ENCODE measurements around the gene GMPPA. TPM values are rescaled to one million over a fixed set of nuclear protein-coding genes. Genes with fewer than 3 reads are reported as not detected.

The GMPPA gene
- total RNA-seq, 1 experiment from 2014 or later: 22.1 TPM

- Histone ChIP-seq H3K27me3 (no peaks in the 10 kb centered on the region), H3K9me3 (replicated peaks) (no peaks in the 10 kb centered on the region), H3K36me3 (no peaks in the 10 kb centered on the region), H3K4me1 (no peaks in the 10 kb centered on the region), H3K4me3 (no peak overlapping the region), H3K27ac (no peak overlapping the region)
- DNase-seq: no peak
Measured at GRCh38 chr2:219475278-219475677, 23.4 kb upstream of the GMPPA start.

GRCh38 chr2:219475697-219476651 is 22.7 kb upstream of the GMPPA start:
- no peaks in the 10 kb centered on the region for H3K27me3 ChIP-seq
- no peak overlapping the region for H3K27ac ChIP-seq
- no peaks in the 10 kb centered on the region for H3K9me3 ChIP-seq (replicated peaks)
- DNase-seq: peak; percentile 64 to 76
- H3K36me3 ChIP-seq: no peaks in the 10 kb centered on the region
- H3K4me1 ChIP-seq: no peaks in the 10 kb centered on the region
- H3K4me3 ChIP-seq: no peak overlapping the region

- no peaks in the 10 kb centered on the region for H3K9me3 ChIP-seq (replicated peaks)
- DNase-seq: peak in 1 of 2 experiments; percentile 41
- no peak overlapping the region for H3K27ac ChIP-seq
- H3K36me3 ChIP-seq: 0 out of 2 replicates have a peak, but pooled peaks cover 3% of the 10 kb centered on the region
- H3K4me3 ChIP-seq: no peak overlapping the region
- H3K4me1 ChIP-seq: no peaks in the 10 kb centered on the region
- H3K27me3 ChIP-seq: no peaks in the 10 kb centered on the region
Measured at GRCh38 chr2:219476652-219477151, 22.0 kb upstream of the GMPPA start.

GRCh38 chr2:219477179-219477578 is 21.5 kb upstream of the GMPPA start:
- Histone ChIP-seq H3K4me3 (no peak overlapping the region), H3K36me3 (0 out of 2 replicates have a peak, but pooled peaks cover 6% of the 10 kb centered on the region), H3K27me3 (no peaks in the 10 kb centered on the region), H3K27ac (no peak overlapping the region), H3K4me1 (no peaks in the 10 kb centered on the region), H3K9me3 (replicated peaks) (no peaks in the 10 kb centered on the region)
- DNase-seq: no peak

GRCh38 chr2:219477815-219478214 is 20.9 kb upstream of the GMPPA start:
- H3K9me3 ChIP-seq (replicated peaks): no peaks in the 10 kb centered on the region
- no peak overlapping the region for H3K27ac ChIP-seq
- no peak for DNase-seq
- H3K27me3 ChIP-seq: no peaks in the 10 kb centered on the region
- H3K4me3 ChIP-seq: no peak overlapping the region
- H3K36me3 ChIP-seq: 0 out of 2 replicates have a peak, but pooled peaks cover 6% of the 10 kb centered on the region
- H3K4me1 ChIP-seq: no peaks in the 10 kb centered on the region

- no peak overlapping the region for H3K27ac ChIP-seq
- H3K9me3 ChIP-seq (replicated peaks): no peaks in the 10 kb centered on the region
- H3K4me1 ChIP-seq: no peaks in the 10 kb centered on the region
- H3K36me3 ChIP-seq: 0 out of 2 replicates have a peak, but pooled peaks cover 6% of the 10 kb centered on the region
- DNase-seq: no peak
- no peak overlapping the region for H3K4me3 ChIP-seq
- H3K27me3 ChIP-seq: no peaks in the 10 kb centered on the region
Measured at GRCh38 chr2:219478916-219479315, 19.8 kb upstream of the GMPPA start.

- Histone ChIP-seq H3K4me3 (no peak overlapping the region), H3K27ac (no peak overlapping the region), H3K9me3 (replicated peaks) (no peaks in the 10 kb centered on the region), H3K36me3 (0 out of 2 replicates have a peak, but pooled peaks cover 6% of the 10 kb centered on the region), H3K27me3 (no peaks in the 10 kb centered on the region), H3K4me1 (no peaks in the 10 kb centered on the region)
- no peak for DNase-seq
Measured at GRCh38 chr2:219480004-219480403, 18.7 kb upstream of the GMPPA start.

GRCh38 chr2:219482674-219483405 is 15.9 kb upstream of the GMPPA start:
- Histone ChIP-seq H3K27me3 (no peaks in the 10 kb centered on the region), H3K4me1 (no peaks in the 10 kb centered on the region; the same call in 1 of the 2 replicates), H3K27ac (no peak overlapping the region), H3K4me3 (no peak overlapping the region), H3K36me3 (0 out of 2 replicates have a peak, but pooled peaks cover 6% of the 10 kb centered on the region), H3K9me3 (replicated peaks) (no peaks in the 10 kb centered on the region)
- DNase-seq: no peak

- H3K9me3 ChIP-seq (replicated peaks): no peaks in the 10 kb centered on the region
- 0 out of 2 replicates have a peak, but pooled peaks cover 6% of the 10 kb centered on the region for H3K36me3 ChIP-seq
- no peak for DNase-seq
- no peak overlapping the region for H3K27ac ChIP-seq
- no peaks in the 10 kb centered on the region; the same call in 1 of the 2 replicates for H3K4me1 ChIP-seq
- no peak overlapping the region for H3K4me3 ChIP-seq
- no peaks in the 10 kb centered on the region for H3K27me3 ChIP-seq
Measured at GRCh38 chr2:219483451-219484342, 15.0 kb upstream of the GMPPA start.

- Histone ChIP-seq H3K27me3 (no peaks in the 10 kb centered on the region), H3K4me3 (no peak overlapping the region), H3K9me3 (replicated peaks) (no peaks in the 10 kb centered on the region), H3K27ac (no peak overlapping the region), H3K4me1 (no peaks in the 10 kb centered on the region; the same call in 1 of the 2 replicates), H3K36me3 (0 out of 2 replicates have a peak, but pooled peaks cover 6% of the 10 kb centered on the region)
- DNase-seq: no peak
Measured at GRCh38 chr2:219484343-219485200, 14.1 kb upstream of the GMPPA start.

- H3K27ac ChIP-seq: no peak overlapping the region
- DNase-seq: no peak
- H3K9me3 ChIP-seq (replicated peaks): no peaks in the 10 kb centered on the region
- no peaks in the 10 kb centered on the region for H3K27me3 ChIP-seq
- H3K4me3 ChIP-seq: no peak overlapping the region
- no peaks in the 10 kb centered on the region; the same call in 1 of the 2 replicates for H3K4me1 ChIP-seq
- H3K36me3 ChIP-seq: 0 out of 2 replicates have a peak, but pooled peaks cover 6% of the 10 kb centered on the region
Measured at GRCh38 chr2:219485201-219485580, 13.5 kb upstream of the GMPPA start.

GRCh38 chr2:219486380-219486959 is 12.2 kb upstream of the GMPPA start:
- DNase-seq: peak in 1 of 2 experiments; percentile 52
- Histone ChIP-seq H3K9me3 (replicated peaks) (no peaks in the 10 kb centered on the region), H3K36me3 (0 out of 2 replicates have a peak, but pooled peaks cover 5% of the 10 kb centered on the region), H3K27me3 (no peaks in the 10 kb centered on the region), H3K4me3 (no peak overlapping the region), H3K4me1 (no peaks in the 10 kb centered on the region; the same call in 1 of the 2 replicates), H3K27ac (no peak overlapping the region)
